HG02970 (cell line): Measurements from ENCODE around the gene TMPRSS6.

Experiments used
- ATAC-seq: cut with Tn5 transposase; IDR thresholded peaks from one replicate; pipeline ENCODE4 v1.9.1; 2021; ENCODE audit warnings: mild to moderate bottlenecking, moderate library complexity, moderate number of reproducible peaks; ENCODE audit not compliant: unreplicated experiment, low FRiP score

TMPRSS6 gene

GRCh38 chr22:37119872-37120271, 10.4 kb upstream of the TMPRSS6 start:
- ATAC-seq: no peak

DNA sequence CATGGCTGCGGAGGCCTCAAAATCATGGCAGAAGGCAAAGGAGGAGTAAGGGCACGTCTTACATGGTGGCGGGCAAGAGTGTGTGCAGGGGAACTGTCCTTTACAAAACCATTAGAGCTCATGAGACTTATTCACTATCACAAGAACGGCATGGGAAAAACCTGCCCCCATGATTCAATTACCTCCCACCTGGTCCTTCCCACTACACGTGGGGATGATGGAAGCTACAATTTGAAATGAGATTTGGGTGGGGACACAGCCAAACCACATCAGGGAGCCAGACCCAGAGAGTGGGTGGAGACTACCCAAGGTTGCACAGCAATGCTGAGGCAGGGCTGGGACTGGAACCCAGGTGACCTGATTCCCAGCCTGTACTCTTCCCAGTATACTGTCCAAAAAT, 8.6 kb upstream of the TMPRSS6 start:
- no peak for ATAC-seq

DNA sequence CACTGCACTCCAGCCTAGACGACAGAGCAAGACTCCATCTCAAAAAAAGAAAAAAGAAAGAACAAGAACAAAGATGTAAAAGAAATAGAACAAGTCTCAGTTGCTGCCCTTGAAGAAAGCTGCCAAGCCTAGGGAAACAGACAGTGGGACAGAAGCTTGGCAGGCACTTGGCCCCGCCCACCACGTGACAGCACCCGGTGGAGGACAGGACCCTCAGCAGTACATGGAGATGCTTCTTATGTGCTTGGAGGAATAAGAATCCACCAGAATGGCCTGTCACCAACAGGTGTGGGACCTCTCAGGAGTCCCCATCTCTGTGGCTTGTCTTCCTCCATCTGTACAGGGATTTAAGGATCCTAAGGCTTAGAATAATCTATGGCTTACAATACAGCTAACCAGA, 7.6 kb upstream of the TMPRSS6 start:
- ATAC-seq: no peak

DNA sequence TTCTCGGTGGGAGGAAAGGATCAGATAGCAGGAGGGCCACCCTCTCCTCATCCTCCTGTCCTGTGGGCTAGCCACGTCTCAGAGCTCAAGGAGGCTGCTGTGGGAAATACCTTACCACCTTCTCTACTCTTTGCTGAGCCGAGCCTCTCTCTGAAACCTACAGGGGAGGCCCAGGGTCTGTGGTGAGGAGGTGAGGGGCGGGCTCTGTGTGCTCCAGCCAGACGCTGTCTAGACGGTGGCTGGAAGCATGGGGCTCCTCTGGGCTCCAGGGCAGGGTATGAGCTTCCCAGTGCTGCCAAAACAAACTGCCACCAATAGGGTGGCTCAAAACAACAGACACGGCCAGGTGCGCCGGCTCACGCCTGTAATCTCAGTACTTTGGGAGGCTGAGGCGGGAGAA, 5.5 kb upstream of the TMPRSS6 start:
- no peak for ATAC-seq

DNA sequence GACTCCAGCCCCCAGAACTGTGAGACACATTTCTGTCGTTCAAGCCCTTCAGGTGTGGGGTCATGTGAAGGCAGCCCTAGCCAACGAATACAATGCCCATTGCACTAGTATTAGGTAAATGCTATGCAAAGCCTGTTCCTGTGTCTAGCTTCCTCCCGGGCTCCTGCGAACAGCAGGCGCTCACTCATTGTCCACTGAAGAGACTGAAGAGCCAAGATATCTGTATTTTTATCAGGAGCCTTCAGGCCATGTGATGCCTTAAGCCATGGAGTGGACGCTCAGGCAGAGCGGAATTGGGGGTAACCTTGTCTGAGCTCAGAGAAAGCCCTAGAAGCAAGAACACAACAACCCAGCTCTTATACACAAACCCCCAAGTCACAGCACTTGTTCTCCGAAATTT, 4.2 kb upstream of the TMPRSS6 start:
- no peak for ATAC-seq

- ATAC-seq: no peak
These were observed 2.7 kb upstream of the TMPRSS6 start for GRCh38 chr22:37112084-37112728.

GRCh38 chr22:37111156-37111717, 1.7 kb upstream of the TMPRSS6 start:
- ATAC-seq: no peak

DNA sequence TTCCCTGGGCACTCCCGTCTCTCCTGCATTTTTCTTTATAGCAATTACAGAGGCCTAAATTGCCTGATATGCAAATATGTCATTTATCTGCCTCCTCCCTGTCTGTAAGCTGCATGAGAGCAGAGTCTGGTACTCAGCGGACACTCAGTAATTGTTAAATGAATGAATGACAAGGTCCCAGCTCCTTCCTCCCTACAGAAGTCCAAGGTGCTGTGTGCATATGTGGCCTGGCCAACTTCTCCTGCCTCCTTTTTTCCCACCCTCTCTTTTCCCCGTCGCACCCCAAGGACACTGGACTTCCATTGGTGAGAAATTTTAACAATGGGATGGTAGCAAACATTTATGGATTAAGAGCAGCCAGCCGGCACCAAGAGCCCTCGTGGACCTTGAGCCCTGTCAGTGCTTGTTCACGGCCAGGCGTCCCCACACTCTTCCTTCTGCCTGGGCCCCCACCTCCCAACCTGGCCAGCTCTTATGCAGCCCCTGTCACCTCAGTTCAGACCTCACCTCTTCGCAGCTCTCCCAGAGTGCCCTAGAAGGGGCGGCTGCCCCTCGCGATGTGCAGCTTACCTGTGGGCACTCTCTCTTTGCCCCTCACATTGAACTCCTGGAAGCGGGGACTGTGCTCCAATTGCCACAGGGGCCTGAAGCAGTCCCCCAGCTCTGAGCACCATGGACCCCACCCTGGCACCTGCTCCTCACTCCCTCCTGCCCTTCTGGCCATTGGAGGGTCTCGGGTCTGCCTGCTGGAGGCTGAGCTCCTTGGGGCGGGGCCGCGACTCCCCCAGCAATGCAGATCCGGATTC, 1.5 kb downstream of the TMPRSS6 start:
- ATAC-seq: no peak

DNA sequence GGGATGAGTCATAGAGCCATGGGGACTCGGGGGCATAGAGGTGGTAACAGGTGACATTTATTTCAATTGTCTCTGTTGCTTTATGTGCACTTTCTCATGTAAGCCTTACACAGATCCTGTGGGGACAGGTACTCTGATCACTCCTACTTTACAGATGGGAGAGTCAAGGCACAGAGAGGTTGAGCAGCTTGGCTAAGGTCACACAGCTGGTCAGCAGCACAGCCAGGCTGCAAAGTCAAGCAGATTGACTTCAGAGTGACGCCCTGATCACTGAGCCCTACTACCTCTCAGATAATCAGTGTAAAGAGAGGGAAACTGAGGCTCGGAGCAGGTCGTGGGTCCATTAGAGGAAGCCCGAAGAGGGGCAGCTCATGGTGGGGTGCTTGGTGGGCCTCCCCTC, 3.5 kb downstream of the TMPRSS6 start:
- no peak for ATAC-seq

- ATAC-seq: no peak
These were observed 4.4 kb downstream of the TMPRSS6 start for GRCh38 chr22:37105154-37105553.

DNA sequence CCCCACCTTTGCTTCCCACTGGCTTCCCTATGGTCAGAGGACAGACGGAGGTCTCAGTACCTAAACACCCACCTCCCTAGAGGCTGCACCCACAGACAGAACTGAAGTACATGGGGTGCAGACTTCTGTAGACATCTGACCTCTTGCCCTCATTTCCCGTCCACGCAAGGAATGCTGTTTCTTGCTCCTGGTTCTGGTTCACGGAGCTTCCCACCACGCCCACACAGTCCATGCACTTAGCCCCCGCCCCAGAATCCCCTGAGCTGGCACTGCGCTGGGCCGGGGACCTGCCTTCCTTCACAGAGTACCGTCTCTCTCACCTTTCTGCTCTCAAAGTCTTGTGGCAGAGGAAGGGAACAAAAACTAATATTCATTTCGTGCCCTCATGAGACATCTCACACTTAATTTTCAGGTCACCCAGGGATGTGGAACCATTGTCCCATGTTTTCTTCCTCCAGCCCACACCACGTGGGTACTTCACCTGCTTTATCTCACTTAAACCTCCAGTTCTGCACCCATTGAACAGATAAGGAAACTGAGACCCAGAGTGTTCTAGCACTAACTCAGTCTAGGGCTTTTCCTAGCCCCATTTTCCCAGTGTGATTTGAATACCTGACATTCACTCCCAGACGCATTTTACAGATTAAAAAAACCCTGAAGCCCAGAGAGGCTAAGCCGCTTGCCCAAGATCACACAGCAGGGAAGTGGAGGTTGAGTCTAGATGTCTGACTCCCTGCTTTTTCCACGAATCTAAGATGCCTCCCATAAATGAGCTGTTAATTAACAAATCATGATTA, 5.7 kb downstream of the TMPRSS6 start:
- ATAC-seq: no peak

DNA sequence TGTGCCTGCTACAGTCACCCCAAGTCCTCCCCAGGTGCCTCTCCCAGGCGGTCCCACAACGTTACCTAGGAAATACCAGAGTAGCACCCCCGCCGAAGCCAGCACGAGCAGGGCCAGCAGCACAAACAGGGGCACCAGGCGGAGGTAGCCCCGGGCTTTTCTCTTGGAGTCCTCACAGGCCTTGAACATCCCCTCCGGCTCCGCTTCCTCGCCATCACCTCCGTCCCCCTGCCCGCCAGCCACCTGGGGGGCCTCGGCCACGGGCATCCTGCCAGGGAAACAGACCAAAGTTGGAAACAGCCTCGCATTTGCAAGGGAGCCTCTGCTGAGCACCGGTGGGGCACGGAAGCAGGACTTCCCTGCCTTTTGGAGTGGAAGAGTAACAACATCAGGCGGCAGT, 6.4 kb downstream of the TMPRSS6 start:
- no peak for ATAC-seq

GRCh38 chr22:37101311-37102066, 8.0 kb downstream of the TMPRSS6 start:
- ATAC-seq: no peak

- ATAC-seq: no peak
These were observed 8.9 kb downstream of the TMPRSS6 start for GRCh38 chr22:37100589-37101127.

GRCh38 chr22:37098976-37099591, 10.4 kb downstream of the TMPRSS6 start:
- no peak for ATAC-seq

DNA sequence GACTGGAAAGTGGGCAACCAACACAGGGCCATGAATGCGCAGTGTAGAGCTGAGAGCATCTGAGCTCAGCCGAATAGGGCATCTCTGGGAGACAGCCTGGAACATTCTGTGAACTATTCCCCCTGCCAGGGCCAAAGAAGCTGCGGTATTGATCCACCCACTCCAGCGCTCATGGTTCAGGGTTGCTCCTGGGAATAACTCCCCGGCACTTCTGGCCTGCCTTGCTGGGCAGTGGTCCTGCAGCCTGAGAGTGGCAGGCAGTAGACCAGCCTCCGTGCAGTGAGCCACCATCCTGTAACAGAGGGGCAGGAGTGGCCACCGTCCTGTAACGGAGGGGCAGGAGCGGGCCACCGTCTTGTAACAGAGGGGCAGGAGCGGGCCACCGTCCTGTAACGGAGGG, 12.2 kb downstream of the TMPRSS6 start:
- no peak for ATAC-seq

DNA sequence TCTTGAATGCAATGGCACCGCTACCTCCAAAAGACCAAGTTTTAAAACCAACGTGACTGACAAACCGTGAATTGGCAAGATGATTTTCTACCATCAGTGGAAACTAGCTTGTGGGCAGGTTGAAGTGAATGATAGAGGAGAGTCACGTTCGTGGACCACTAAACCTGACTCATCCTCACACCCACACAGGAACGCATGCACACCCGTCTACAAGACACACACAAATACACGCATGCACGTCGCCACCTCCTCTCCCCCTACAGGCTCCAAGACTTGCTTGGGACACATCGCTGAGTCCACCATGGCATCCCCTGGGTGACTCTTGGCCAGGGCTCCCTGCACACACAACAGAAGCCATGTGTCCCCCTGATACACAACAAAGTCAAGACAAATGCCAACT, 14.4 kb downstream of the TMPRSS6 start:
- ATAC-seq: no peak

DNA sequence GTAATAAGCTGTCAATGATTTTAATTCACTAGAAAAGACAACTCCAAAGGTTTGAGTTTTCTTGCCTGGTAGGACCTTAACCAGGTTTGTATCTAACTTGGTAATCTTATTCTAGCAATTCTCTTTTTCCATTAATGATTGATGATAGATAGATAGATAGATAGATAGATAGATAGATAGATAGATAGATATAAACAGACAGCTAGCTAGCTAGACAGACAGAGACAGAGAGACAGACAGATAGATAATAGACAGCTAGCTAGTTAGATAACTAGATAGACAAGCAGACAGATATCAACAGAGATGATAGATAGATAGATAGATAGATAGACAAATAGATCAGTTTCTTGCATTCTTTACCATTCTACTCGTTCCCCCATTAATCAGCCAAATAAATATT, 15.3 kb downstream of the TMPRSS6 start:
- ATAC-seq: no peak

DNA sequence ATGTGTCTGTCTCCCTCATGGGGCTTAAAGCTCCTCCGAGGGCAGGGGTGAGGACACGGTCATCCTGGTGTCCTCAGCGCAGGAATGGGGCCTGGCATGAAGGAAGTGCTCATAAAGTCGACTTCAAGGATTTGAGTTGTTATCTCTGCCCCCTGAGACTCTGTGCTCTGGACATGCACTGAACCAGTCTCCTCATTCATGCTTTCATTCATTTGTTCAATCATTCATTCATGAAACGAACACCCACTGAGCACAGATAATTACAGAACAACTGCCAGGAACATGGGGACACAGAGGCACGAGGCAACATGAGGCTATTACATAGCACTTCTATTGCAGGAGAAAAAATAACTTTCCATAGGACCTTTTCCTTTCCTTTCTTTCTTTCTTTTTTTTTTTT, 16.5 kb downstream of the TMPRSS6 start:
- no peak for ATAC-seq

DNA sequence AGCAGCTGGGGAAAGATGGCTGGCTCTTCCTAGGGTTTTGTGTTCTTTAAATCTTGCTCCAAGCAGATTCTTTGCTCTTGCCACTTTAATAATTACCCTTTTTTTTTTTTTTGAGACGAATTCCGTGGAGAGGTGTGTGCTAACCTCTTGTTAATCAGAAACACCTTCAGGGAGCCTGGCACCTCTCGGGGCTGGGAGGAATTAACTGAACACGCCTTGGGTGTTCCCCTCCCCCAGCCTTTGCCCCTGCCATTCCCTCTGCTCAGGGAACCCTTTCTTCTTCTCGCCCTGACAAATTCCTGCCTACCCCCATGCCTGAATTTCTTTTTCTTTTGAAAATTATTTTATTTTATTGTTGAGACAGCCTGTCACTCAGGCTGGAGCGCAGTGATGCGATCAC, 17.5 kb downstream of the TMPRSS6 start:
- ATAC-seq: no peak
